GM18505 (cell line): ENCODE results near the gene PHF21B.

ENCODE experiments used
- ATAC-seq: cut with Tn5 transposase; IDR thresholded peaks from one replicate; pipeline ENCODE4 v1.9.1; 2021; ENCODE audit not compliant: unreplicated experiment
- POLR2A ChIP-seq: IDR thresholded peaks from 4 replicates; pipeline ENCODE4 v1.6.1; 2011; ENCODE audit warnings: borderline replicate concordance; ENCODE audit not compliant: insufficient read depth, insufficient read length; ENCODE audit errors: extremely low read depth

Gene PHF21B

GRCh38 chr22:44847892-44848291, 161.9 kb downstream of the PHF21B start:
- no peak for TF ChIP-seq POLR2A
- ATAC-seq: no peak

GRCh38 chr22:44847380-44847779, 162.4 kb downstream of the PHF21B start:
- ATAC-seq: no peak
- TF ChIP-seq POLR2A: no peak

- TF ChIP-seq POLR2A: no peak
- ATAC-seq: no peak
Measured at GRCh38 chr22:44846726-44847275, 163.0 kb downstream of the PHF21B start.

GRCh38 chr22:44845796-44846720, 163.7 kb downstream of the PHF21B start:
- no peak for TF ChIP-seq POLR2A
- ATAC-seq: no peak

- no peak for ATAC-seq
- no peak for TF ChIP-seq POLR2A
Measured at GRCh38 chr22:44845191-44845590, 164.6 kb downstream of the PHF21B start.

- TF ChIP-seq POLR2A: no peak
- no peak for ATAC-seq
Measured at GRCh38 chr22:44842417-44842816, 167.4 kb downstream of the PHF21B start.

GRCh38 chr22:44840611-44841322, 169.0 kb downstream of the PHF21B start:
- ATAC-seq: no peak
- no peak for TF ChIP-seq POLR2A

GRCh38 chr22:44839721-44840120, 170.1 kb downstream of the PHF21B start:
- no peak for ATAC-seq

GRCh38 chr22:44839061-44839460, 170.7 kb downstream of the PHF21B start:
- no peak for TF ChIP-seq POLR2A
- ATAC-seq: no peak

More at GRCh38 chr22:44839721-44840120, 170.1 kb downstream of the PHF21B start:
- TF ChIP-seq POLR2A: no peak

- no peak for ATAC-seq
- TF ChIP-seq POLR2A: no peak
Measured at GRCh38 chr22:44838316-44839016, 171.3 kb downstream of the PHF21B start.

GRCh38 chr22:44837481-44837880, 172.3 kb downstream of the PHF21B start:
- no peak for ATAC-seq
- no peak for TF ChIP-seq POLR2A

- TF ChIP-seq POLR2A: no peak
- ATAC-seq: no peak
Measured at GRCh38 chr22:44834065-44834464, 175.7 kb downstream of the PHF21B start.

- no peak for TF ChIP-seq POLR2A
- ATAC-seq: no peak
Measured at GRCh38 chr22:44831885-44832284, 177.9 kb downstream of the PHF21B start.
